AML-193 (cell line): ENCODE results near the gene S1PR4.
A peak's percentile ranks its signal among the peaks of the same experiment; 100 is the strongest.
"Not testable (repeated sequence)": the region's sequence is repeated elsewhere in the genome, so short reads cannot be mapped to it uniquely, and the experiment has no call there.

ENCODE experiments used
- DNase-seq, 2 experiments: peaks; one replicate each; lab custom pipeline; 2025; lab: John Stamatoyannopoulos, UW

Gene S1PR4

GRCh38 chr19:3152419-3152780 lies 26.2 kb upstream of the S1PR4 start:
- no peak for DNase-seq

- no peak for DNase-seq
These were observed 25.0 kb upstream of the S1PR4 start for GRCh38 chr19:3153286-3154230.

GRCh38 chr19:3154447-3154846 lies 24.1 kb upstream of the S1PR4 start:
- not testable (repeated sequence) for DNase-seq

GRCh38 chr19:3154957-3155736 lies 23.4 kb upstream of the S1PR4 start:
- DNase-seq: peak; percentile 36 to 45

- no peak for DNase-seq
These were observed 21.3 kb upstream of the S1PR4 start for GRCh38 chr19:3157096-3157845.

GRCh38 chr19:3159565-3159964 lies 19.0 kb upstream of the S1PR4 start:
- DNase-seq: no peak

GRCh38 chr19:3160219-3160618 lies 18.4 kb upstream of the S1PR4 start:
- no peak for DNase-seq

- no peak for DNase-seq
These were observed 17.1 kb upstream of the S1PR4 start for GRCh38 chr19:3161453-3161852.

GRCh38 chr19:3162418-3163229 lies 15.9 kb upstream of the S1PR4 start:
- DNase-seq: no peak

GRCh38 chr19:3163230-3163886 lies 15.2 kb upstream of the S1PR4 start:
- peak; percentile 24 to 47 for DNase-seq

GRCh38 chr19:3163943-3164342 lies 14.6 kb upstream of the S1PR4 start:
- DNase-seq: no peak

GRCh38 chr19:3167533-3168272 lies 10.9 kb upstream of the S1PR4 start:
- no peak for DNase-seq

GRCh38 chr19:3171894-3172672 lies 6.5 kb upstream of the S1PR4 start:
- no peak for DNase-seq

GRCh38 chr19:3172673-3173000 lies 5.9 kb upstream of the S1PR4 start:
- not testable (repeated sequence) for DNase-seq

- no peak for DNase-seq
These were observed 2.5 kb upstream of the S1PR4 start for GRCh38 chr19:3175781-3176714.

- peak in 1 of 2 experiments; percentile 6 for DNase-seq
These were observed 1.7 kb upstream of the S1PR4 start for GRCh38 chr19:3176715-3177501.

GRCh38 chr19:3178973-3179738 lies 587 bp downstream of the S1PR4 start:
- DNase-seq: peak; percentile 13 to 40
